GM18951 (cell line): Measurements from ENCODE around the gene DIO2.

Experiments
- POLR2A ChIP-seq: IDR thresholded peaks from 4 replicates; pipeline ENCODE4 v1.6.1; 2011; ENCODE audit warnings: mild to moderate bottlenecking; ENCODE audit not compliant: insufficient read length, insufficient read depth; ENCODE audit errors: extremely low read depth
- in situ Hi-C: fragments of 300-500 bp; cut with MboI; formaldehyde crosslinking; loops from one replicate; pipeline ENCODE4 v1.12.0; 2022; ENCODE audit warnings: low sequenced_read_pairs, mixed read lengths, inconsistent platforms; ENCODE audit not compliant: unreplicated experiment

Gene DIO2

DNA sequence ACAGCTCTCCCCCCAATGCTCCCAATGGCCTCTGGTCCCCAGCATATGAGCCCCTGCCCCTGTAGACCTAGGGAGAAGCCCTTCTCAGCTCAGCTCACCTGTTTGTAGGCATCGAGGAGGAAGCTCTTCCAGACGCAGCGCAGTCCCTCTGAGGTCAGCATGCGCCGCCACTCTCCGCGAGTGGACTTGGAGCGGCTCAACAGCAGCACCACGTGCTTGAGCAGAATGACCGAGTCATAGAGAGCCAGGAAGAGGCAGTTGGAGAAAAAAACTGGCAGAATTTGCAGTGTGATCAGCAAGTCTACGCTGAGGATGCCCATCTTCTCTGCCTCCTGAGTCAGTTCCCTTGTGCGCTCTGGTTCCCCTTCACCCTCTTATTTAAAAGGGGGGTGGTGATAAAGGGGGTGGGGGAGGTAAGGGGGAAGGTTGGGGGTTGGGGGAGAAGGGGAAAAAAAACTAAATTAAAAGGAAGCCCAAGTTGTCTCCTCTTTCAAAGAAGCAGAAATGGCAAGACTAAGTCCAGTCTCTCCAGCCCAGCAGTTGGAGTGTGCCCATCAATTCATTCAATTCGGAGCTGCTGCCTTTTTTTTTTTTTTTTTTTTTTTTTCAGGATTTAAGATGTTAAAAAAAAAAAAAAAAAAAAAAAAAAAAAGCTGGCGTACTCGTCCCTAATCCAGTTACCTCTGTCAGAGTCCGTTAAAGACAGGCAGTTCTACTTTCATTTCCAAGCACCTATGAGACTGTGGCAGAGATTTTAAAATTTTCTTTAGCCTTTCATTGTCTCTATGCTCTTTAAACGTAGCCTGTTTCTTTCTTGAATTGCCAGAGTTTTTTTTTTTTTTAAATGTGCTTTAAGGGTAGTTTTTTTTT, at the start of gene DIO2:
Gene DIO2 (minus strand): TSS at position 352 of the 870 bp plus-strand sequence. CDS start 32 bp downstream, at position 320.
- in situ Hi-C loops = no loop called here
- TF ChIP-seq POLR2A = no peak

DNA sequence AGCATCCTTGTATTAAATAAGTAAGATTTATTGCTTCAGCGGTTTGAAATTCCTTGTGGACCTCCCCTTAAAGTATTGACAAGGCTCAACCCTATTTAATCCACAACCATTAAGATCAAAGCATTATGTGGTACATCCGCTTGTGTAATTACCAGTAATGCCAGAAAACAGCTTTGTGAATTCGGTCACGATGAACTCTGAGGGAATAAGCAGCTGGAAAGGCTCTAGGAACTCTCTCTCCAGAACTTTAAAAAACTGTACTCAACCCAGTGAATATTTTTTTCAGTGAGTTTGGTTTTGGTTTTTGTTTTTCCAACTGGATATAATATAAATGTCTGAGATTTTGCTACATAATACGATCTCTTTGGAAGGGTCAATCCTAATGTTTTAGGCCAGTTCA, 49.3 kb upstream of the DIO2 start:
- no peak for TF ChIP-seq POLR2A
- in situ Hi-C loops = no loop called here

GRCh38 chr14:80239631-80240030, 28.3 kb upstream of the DIO2 start:
- no peak for TF ChIP-seq POLR2A
- in situ Hi-C loops = no loop called here

- TF ChIP-seq POLR2A = no peak
- in situ Hi-C loops = no loop called here
These were observed 25.8 kb upstream of the DIO2 start for GRCh38 chr14:80237143-80237542.

DNA sequence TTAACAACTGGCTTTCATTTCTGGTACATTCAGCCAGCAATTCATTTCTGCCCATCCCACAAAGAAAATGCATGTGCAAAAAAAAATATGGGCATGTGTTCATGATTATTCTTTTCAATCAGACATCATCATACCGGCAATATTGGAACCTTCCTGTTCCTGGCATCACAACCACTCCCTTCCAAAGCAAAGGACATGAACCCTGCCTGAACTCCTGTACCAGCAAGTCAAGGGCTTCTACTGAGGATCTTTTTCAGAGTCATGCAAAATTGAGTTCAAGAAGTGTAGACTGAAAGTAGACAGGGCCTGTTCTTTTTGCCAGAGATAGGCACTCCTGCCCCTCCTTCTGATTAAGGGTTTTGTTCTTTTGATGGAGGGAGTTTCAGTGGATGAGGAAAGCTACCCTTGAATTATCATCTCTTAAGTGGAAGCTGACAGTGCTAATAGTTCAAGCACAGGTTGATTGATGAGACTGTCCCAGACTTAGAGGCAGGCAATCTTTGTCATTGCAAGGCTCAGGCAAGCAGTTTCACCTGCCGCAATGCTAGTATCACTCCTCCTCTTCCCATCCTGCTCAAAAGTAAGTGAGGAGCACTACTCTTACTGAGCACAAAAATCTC, 22.3 kb upstream of the DIO2 start:
- in situ Hi-C loops = no loop called here
- no peak for TF ChIP-seq POLR2A

DNA sequence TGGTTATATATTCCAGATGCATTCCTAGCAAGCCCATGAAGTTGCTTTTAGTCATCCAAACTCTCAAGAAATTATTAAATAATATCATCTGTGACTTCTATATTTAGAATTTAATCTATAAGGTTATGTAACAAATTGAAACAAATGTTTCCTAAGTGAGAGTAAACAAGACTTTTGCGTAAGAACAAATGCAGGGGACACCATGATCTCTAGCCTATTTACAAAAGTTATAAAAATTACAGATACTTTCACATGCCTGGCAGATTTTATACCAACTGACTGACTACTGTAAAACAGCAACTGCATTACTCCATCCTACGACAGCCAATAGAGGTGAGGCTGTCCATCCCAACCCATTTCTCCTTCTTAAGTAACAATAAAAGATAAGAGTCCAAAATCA, 20.4 kb upstream of the DIO2 start:
- in situ Hi-C loops = no loop called here
- TF ChIP-seq POLR2A = no peak

GRCh38 chr14:80223696-80224465, 12.6 kb upstream of the DIO2 start:
- in situ Hi-C loops = no loop called here
- no peak for TF ChIP-seq POLR2A

GRCh38 chr14:80216818-80217217, 5.5 kb upstream of the DIO2 start:
- TF ChIP-seq POLR2A = no peak
- in situ Hi-C loops = no loop called here

DNA sequence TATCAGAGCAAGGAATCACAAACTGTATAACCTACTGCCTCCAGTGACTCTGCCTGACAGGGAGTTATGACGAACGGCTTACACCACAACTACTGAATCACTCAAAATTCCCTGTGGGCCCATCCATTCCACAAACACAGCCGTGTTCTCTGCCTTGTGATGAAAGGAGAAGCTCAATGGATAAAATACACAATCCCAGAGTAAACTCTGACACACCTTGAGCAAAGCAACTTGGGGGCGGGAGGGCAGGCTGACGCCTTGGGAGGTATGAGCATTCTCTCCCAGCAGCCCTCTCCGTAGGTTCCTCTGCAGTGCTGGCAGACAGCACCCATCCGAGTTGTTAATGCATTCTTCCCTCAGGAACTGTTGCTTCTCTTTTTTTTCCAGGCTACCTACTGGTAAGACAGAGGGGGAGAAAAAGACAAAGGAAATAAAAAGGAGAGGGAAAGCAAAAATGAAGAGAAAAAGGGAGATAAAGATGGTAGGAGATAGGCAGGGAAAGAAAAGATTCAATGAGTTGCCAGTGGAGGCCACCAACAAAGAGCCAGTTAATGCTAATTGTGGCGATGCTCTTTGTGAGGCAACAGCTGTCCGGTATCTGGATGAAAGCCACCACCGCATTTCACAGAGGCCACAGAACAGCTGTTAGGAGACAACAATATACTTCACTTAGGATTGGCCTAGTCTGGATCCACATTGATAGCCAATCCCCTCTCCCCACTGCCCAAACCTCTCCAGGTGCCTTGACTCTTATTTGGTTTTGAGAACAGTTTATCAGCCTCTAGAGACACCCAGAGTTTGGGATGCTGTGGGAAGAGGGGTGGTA, 4.7 kb upstream of the DIO2 start:
- TF ChIP-seq POLR2A = no peak
- in situ Hi-C loops = no loop called here

- TF ChIP-seq POLR2A = no peak
- in situ Hi-C loops = no loop called here
These were observed 3.8 kb upstream of the DIO2 start for GRCh38 chr14:80215081-80215480.

GRCh38 chr14:80213602-80214001, 2.3 kb upstream of the DIO2 start:
- no peak for TF ChIP-seq POLR2A
- in situ Hi-C loops = no loop called here

DNA sequence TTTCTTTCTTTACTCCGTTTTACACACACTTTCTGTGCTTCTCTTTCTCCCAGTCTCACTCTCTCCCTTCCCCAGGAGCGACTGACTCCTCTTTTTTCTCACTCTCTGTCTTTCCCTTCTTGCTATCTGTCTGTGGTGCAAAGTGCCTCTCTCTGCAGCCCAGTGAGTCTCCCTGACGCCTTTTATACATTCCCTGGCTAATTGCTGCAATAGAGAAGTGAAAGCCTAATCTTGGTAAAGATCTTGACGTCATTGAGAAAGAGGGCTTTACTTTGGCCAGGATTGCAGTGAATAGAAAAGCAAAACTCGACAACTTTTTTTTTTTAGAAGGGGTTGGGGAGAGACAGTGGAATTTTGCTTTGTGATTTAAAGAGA, 706 bp upstream of the DIO2 start:
- no peak for TF ChIP-seq POLR2A
- in situ Hi-C loops = no loop called here

DNA sequence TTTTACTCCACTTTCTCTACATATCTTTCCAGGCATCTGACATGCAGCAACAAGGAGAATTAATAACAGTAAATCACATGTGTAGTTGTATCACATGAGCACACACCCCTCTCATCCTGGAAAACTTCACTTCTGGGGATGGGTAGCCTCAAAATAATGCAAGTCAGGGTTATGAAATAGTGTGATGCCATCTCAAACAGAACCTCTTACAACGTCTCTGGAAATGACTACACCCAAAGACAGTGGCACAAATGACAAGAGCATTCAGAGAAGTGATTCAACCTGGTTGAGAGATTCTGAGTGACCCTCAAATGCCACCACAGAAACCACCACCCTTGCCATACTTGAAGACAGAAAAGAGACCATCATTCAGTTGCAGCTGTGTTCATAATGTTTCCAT, 2.8 kb downstream of the DIO2 start:
- in situ Hi-C loops = no loop called here
- TF ChIP-seq POLR2A = no peak
